Mesenchymal stem cell (in vitro differentiated cells and primary cell): Measurements from ENCODE around the gene RPL36.

ENCODE experiments used
- DNase-seq: peaks from one replicate; pipeline ENCODE4 v3.0.0-alpha.2; 2013
- H2AFZ ChIP-seq: one replicate; pipeline ENCODE4 v1.6.1; 2013; ENCODE audit warnings: low read depth, mild to moderate bottlenecking, control low read depth, inconsistent platforms, low read length, moderate library complexity
- H2AK5ac ChIP-seq: 2 replicates; pipeline ENCODE4 v1.6.1; 2013; ENCODE audit warnings: low read length, moderate library complexity, mild to moderate bottlenecking, inconsistent platforms; ENCODE audit not compliant: severe bottlenecking
- H2BK120ac ChIP-seq: one replicate; pipeline ENCODE4 v1.6.1; 2013; ENCODE audit warnings: low read depth, mild to moderate bottlenecking, inconsistent platforms, low read length, moderate library complexity
- H2BK12ac ChIP-seq, 2 experiments: one replicate each; pipeline ENCODE4 v1.6.1; 2013; ENCODE audit warnings: inconsistent platforms in 2 of 2, low read length in 2 of 2, mild to moderate bottlenecking in 2 of 2, moderate library complexity in 2 of 2, control low read depth in 1 of 2
- H2BK15ac ChIP-seq: one replicate; pipeline ENCODE4 v1.6.1; 2013; ENCODE audit warnings: mild to moderate bottlenecking, low read depth, inconsistent platforms; ENCODE audit not compliant: poor library complexity, severe bottlenecking
- H2BK5ac ChIP-seq: 2 replicates; pipeline ENCODE4 v1.6.1; 2013; ENCODE audit warnings: low read depth, mild to moderate bottlenecking, low read length, control low read depth, inconsistent platforms; ENCODE audit not compliant: poor library complexity, severe bottlenecking
- H3K14ac ChIP-seq, 2 experiments: one replicate each; pipeline ENCODE4 v1.6.1; 2013; ENCODE audit warnings: inconsistent platforms in 2 of 2, low read length in 2 of 2, control low read depth in 1 of 2, mild to moderate bottlenecking in 1 of 2, moderate library complexity in 1 of 2
- H3K18ac ChIP-seq, 2 experiments: one replicate each; pipeline ENCODE4 v1.6.1; 2013; ENCODE audit warnings: inconsistent platforms in 2 of 2, low read length in 2 of 2, control low read depth in 1 of 2, low read depth in 1 of 2, mild to moderate bottlenecking in 1 of 2
- H3K23ac ChIP-seq, 2 experiments: one replicate each; pipeline ENCODE4 v1.6.1; 2013; ENCODE audit warnings: inconsistent platforms in 2 of 2, low read length in 2 of 2, mild to moderate bottlenecking in 2 of 2, moderate library complexity in 2 of 2, control low read depth in 1 of 2
- H3K27ac ChIP-seq: 2 replicates; pipeline ENCODE4 v1.5.1; 2013; ENCODE audit warnings: mild to moderate bottlenecking, moderate library complexity, low read length, control low read depth, inconsistent platforms; ENCODE audit not compliant: poor library complexity, severe bottlenecking
- H3K27me3 ChIP-seq, 2 experiments: 2 replicates each; pipeline versions ENCODE4 v1.6.1 to v1.7.0; 2013; ENCODE audit warnings: low read length in 2 of 2, mild to moderate bottlenecking in 2 of 2, moderate library complexity in 2 of 2, control low read depth in 1 of 2, inconsistent platforms in 1 of 2; ENCODE audit not compliant: control insufficient read depth in 1 of 2, insufficient read depth in 1 of 2
- H3K36me3 ChIP-seq, 2 experiments: 2 replicates each; pipeline versions ENCODE4 v1.6.1 to v1.7.0; 2013; ENCODE audit warnings: low read length in 2 of 2, control low read depth in 1 of 2, inconsistent platforms in 1 of 2, low read depth in 1 of 2, mild to moderate bottlenecking in 1 of 2; ENCODE audit not compliant: insufficient read depth in 2 of 2, control insufficient read depth in 1 of 2
- H3K4ac ChIP-seq, 2 experiments: one replicate each; pipeline ENCODE4 v1.6.1; 2013; ENCODE audit warnings: inconsistent platforms in 2 of 2, low read length in 2 of 2, mild to moderate bottlenecking in 2 of 2, moderate library complexity in 2 of 2, control low read depth in 1 of 2, low read depth in 1 of 2
- H3K4me1 ChIP-seq: 2 replicates; pipeline ENCODE4 v1.6.1; 2013; ENCODE audit warnings: low read depth, low read length, control low read depth; ENCODE audit not compliant: control insufficient read depth, insufficient read depth
- H3K4me2 ChIP-seq: 2 replicates; pipeline ENCODE4 v1.6.1; 2013; ENCODE audit warnings: low read length, mild to moderate bottlenecking, inconsistent platforms; ENCODE audit not compliant: poor library complexity, severe bottlenecking
- H3K4me3 ChIP-seq, 2 experiments: 2 replicates each; pipeline versions ENCODE4 v1.5.1 to v1.7.0; 2013; ENCODE audit warnings: low read length in 2 of 2, mild to moderate bottlenecking in 2 of 2, control low read depth in 1 of 2, low read depth in 1 of 2; ENCODE audit not compliant: insufficient read depth in 1 of 2
- H3K79me1 ChIP-seq: replicated peaks from 2 replicates; pipeline ENCODE4 v1.6.1; 2013; ENCODE audit warnings: mild to moderate bottlenecking, control low read depth, low read length, inconsistent platforms; ENCODE audit not compliant: poor library complexity, severe bottlenecking
- H3K9ac ChIP-seq: 2 replicates; pipeline ENCODE4 v1.7.0; 2013; ENCODE audit warnings: mild to moderate bottlenecking, low read length, moderate library complexity
- H3K9me3 ChIP-seq: 2 replicates; pipeline ENCODE4 v1.7.0; 2013; ENCODE audit warnings: mild to moderate bottlenecking, low read length; ENCODE audit not compliant: control insufficient read depth
- H4K8ac ChIP-seq: one replicate; pipeline ENCODE4 v1.6.1; 2013; ENCODE audit warnings: inconsistent platforms, mild to moderate bottlenecking, low read length, moderate library complexity
- H4K91ac ChIP-seq: one replicate; pipeline ENCODE4 v1.6.1; 2013; ENCODE audit warnings: mild to moderate bottlenecking, low read length, inconsistent platforms
- WGBS: methylation state at CpG from one replicate; pipeline ENCODE4 v1.1.7; 2013; ENCODE audit warnings: mixed read lengths; 5-methylcytosine and 5-hydroxymethylcytosine counted together

Gene RPL36

DNA sequence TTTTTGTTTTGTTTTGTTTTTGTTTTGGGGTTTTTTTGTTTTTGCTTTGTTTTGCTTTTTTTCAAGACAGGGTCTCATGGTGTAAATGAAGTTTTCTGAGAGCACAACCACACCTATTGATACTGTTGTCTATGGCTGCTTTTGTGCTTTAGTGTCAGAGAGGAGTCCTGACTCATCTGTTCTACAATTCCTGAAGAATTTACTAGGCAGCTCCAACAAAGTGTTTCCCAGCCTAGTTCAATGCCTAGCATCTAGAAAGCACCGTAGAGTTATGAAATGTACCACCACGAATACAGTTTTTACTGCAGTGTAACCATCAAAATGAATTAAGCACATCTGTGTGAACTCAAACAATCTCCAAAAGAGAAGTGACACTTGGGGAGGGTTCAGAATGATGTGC, 46.1 kb upstream of the RPL36 start:
- 94% methylated on average over 2 of the region's 2 CpGs for WGBS
- H4K8ac ChIP-seq = no peak overlapping the region
- H3K4me1 ChIP-seq = peaks cover 3% of the 10 kb centered on the region
- no peak overlapping the region for H3K9ac ChIP-seq
- H3K36me3 ChIP-seq = peaks cover 35 to 75% of the 10 kb centered on the region in 2 experiments
- no peak overlapping the region for H2BK5ac ChIP-seq
- no peak overlapping the region for H3K23ac ChIP-seq
- H4K91ac ChIP-seq = no peak overlapping the region
- H3K27me3 ChIP-seq = no peaks in the 10 kb centered on the region
- H2BK15ac ChIP-seq = no peak overlapping the region
- H3K9me3 ChIP-seq = no peaks in the 10 kb centered on the region
- no peak overlapping the region for H2BK12ac ChIP-seq
- H3K18ac ChIP-seq = no peak overlapping the region
- H2BK120ac ChIP-seq = no peak overlapping the region
- no peak overlapping the region for H3K4me2 ChIP-seq
- peaks cover 22% of the 10 kb centered on the region for H3K79me1 ChIP-seq
- no peak overlapping the region for H3K4me3 ChIP-seq
- DNase-seq = no peak
- no peak overlapping the region for H3K14ac ChIP-seq
- H3K4ac ChIP-seq = no peak overlapping the region
- H2AFZ ChIP-seq = no peak overlapping the region
- H2AK5ac ChIP-seq = no peak overlapping the region
- H3K27ac ChIP-seq = no peak overlapping the region

DNA sequence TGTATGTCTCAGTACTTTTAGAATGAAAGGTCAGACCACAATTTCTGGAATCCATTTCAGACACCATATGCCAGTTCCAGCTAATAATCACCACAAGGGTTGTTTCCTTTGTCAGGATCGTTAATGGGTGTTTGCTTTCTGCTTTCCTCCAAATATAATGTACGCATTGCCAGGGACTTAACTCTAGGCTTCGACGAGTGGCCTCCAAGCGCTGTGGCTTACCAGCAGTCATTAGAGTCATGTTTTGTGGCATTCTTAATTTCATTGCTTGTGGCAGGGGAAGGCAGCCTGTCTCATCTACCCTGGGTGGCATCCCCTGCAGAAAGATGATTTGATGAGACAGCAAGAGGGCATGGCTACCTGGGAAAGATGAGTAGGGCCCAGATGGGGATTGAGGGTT, 44.7 kb upstream of the RPL36 start:
- DNase-seq = no peak
- Histone ChIP-seq H3K14ac (no peak overlapping the region), H3K9ac (no peak overlapping the region), H3K4me3 (no peak overlapping the region), H3K4ac (no peak overlapping the region), H3K79me1 (peaks cover 28% of the 10 kb centered on the region), H3K4me1 (peaks cover 3% of the 10 kb centered on the region), H2BK120ac (no peak overlapping the region), H2AK5ac (no peak overlapping the region), H3K18ac (no peak overlapping the region), H3K27ac (no peak overlapping the region), H2BK12ac (no peak overlapping the region), H3K36me3 (peaks cover 43 to 84% of the 10 kb centered on the region in 2 experiments), H4K91ac (no peak overlapping the region), H2BK5ac (no peak overlapping the region), H2BK15ac (no peak overlapping the region), H3K9me3 (no peaks in the 10 kb centered on the region), H3K27me3 (no peaks in the 10 kb centered on the region), H3K4me2 (no peak overlapping the region), H3K23ac (no peak overlapping the region), H2AFZ (no peak overlapping the region), H4K8ac (no peak overlapping the region)
- WGBS = 95% methylated on average over 5 of the region's 5 CpGs

GRCh38 chr19:5646703-5647102, 43.4 kb upstream of the RPL36 start:
- Histone ChIP-seq H3K23ac (no peak overlapping the region), H3K4me1 (peaks cover 3% of the 10 kb centered on the region), H3K4me3 (no peak overlapping the region), H2BK12ac (no peak overlapping the region), H2BK15ac (no peak overlapping the region), H2BK5ac (no peak overlapping the region), H3K9me3 (no peaks in the 10 kb centered on the region), H3K27ac (no peak overlapping the region), H3K79me1 (peaks cover 39% of the 10 kb centered on the region), H3K4ac (no peak overlapping the region), H2AK5ac (no peak overlapping the region), H3K9ac (no peak overlapping the region), H2AFZ (no peak overlapping the region), H3K27me3 (no peaks in the 10 kb centered on the region), H4K8ac (no peak overlapping the region), H2BK120ac (no peak overlapping the region), H3K14ac (no peak overlapping the region), H3K18ac (no peak overlapping the region), H3K36me3 (peaks cover 44 to 90% of the 10 kb centered on the region in 2 experiments), H4K91ac (no peak overlapping the region), H3K4me2 (no peak overlapping the region)
- WGBS = 99% methylated on average over 4 of the region's 4 CpGs
- no peak for DNase-seq

GRCh38 chr19:5648464-5648863, 41.6 kb upstream of the RPL36 start:
- Histone ChIP-seq H2BK5ac (no peak overlapping the region), H3K4me2 (no peak overlapping the region), H3K18ac (no peak overlapping the region), H3K4me3 (no peak overlapping the region), H2BK12ac (no peak overlapping the region), H4K8ac (no peak overlapping the region), H3K79me1 (peaks cover 44% of the 10 kb centered on the region), H3K36me3 (peaks cover 57 to 90% of the 10 kb centered on the region in 2 experiments), H2BK15ac (no peak overlapping the region), H3K9me3 (no peaks in the 10 kb centered on the region), H3K27me3 (no peaks in the 10 kb centered on the region), H3K4me1 (peaks cover 3% of the 10 kb centered on the region), H3K9ac (no peak overlapping the region), H2AFZ (no peak overlapping the region), H3K4ac (no peak overlapping the region), H2BK120ac (no peak overlapping the region), H2AK5ac (no peak overlapping the region), H4K91ac (no peak overlapping the region), H3K27ac (no peak overlapping the region), H3K23ac (no peak overlapping the region), H3K14ac (no peak overlapping the region)
- no peak for DNase-seq
- WGBS = 93% methylated on average over 3 of the region's 11 CpGs
